NB4 (cell line): Measurements from ENCODE around the gene NUP214.

Experiments
- DNase-seq: peaks from one replicate; pipeline ENCODE4 v3.0.0; 2010; ENCODE audit warnings: low read depth
- H3K4me3 ChIP-seq: one replicate; pipeline ENCODE4 v1.5.1; 2011; ENCODE audit warnings: mild to moderate bottlenecking, low read depth, low read length, moderate library complexity
- MYC ChIP-seq: IDR thresholded peaks from 2 replicates; pipeline ENCODE4 v1.6.1; 2011; ENCODE audit warnings: low read depth, low read length
- POLR2A ChIP-seq: IDR thresholded peaks from 2 replicates; pipeline ENCODE4 v1.6.1; 2011; ENCODE audit warnings: mild to moderate bottlenecking; ENCODE audit not compliant: insufficient read length; ENCODE audit errors: extremely low read depth
- TF ChIP-seq, protein P1 (sequence below): IDR thresholded peaks from one replicate; pipeline ENCODE4 v1.5.1; 2012; ENCODE audit warnings: low read depth, low read length
- TF ChIP-seq, protein P2 (sequence below): IDR thresholded peaks from 2 replicates; pipeline ENCODE4 v1.6.1; 2011; ENCODE audit warnings: low read depth, low read length

The NUP214 gene

DNA sequence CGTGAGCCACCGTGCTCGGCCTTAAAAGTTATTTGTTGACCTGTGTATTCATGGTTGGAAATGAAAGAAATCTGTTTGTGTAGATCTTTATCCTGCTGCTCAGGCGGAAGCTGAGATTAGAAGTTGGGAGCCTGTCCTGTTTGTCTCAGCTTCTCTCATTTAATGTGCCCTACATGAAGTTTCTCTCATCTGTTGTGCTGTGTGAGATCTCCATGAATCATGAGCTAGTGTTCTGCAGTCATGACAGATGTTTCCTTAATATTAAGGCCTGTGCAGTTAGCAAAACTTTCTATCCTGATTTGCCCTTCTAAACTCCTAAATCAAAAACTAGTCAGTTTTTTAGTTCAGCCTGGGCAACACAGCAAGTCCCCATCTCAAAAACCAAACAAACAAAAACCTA lies 91.4 kb downstream of the NUP214 start:
- H3K4me3 ChIP-seq, result no peak overlapping the region
- no peak for DNase-seq
- TF ChIP-seq POLR2A, result no peak
- TF ChIP-seq, protein P1, sequence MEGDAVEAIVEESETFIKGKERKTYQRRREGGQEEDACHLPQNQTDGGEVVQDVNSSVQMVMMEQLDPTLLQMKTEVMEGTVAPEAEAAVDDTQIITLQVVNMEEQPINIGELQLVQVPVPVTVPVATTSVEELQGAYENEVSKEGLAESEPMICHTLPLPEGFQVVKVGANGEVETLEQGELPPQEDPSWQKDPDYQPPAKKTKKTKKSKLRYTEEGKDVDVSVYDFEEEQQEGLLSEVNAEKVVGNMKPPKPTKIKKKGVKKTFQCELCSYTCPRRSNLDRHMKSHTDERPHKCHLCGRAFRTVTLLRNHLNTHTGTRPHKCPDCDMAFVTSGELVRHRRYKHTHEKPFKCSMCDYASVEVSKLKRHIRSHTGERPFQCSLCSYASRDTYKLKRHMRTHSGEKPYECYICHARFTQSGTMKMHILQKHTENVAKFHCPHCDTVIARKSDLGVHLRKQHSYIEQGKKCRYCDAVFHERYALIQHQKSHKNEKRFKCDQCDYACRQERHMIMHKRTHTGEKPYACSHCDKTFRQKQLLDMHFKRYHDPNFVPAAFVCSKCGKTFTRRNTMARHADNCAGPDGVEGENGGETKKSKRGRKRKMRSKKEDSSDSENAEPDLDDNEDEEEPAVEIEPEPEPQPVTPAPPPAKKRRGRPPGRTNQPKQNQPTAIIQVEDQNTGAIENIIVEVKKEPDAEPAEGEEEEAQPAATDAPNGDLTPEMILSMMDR, result no peak
- TF ChIP-seq MYC, result no peak
- TF ChIP-seq, protein P2, sequence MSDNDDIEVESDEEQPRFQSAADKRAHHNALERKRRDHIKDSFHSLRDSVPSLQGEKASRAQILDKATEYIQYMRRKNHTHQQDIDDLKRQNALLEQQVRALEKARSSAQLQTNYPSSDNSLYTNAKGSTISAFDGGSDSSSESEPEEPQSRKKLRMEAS, result no peak

DNA sequence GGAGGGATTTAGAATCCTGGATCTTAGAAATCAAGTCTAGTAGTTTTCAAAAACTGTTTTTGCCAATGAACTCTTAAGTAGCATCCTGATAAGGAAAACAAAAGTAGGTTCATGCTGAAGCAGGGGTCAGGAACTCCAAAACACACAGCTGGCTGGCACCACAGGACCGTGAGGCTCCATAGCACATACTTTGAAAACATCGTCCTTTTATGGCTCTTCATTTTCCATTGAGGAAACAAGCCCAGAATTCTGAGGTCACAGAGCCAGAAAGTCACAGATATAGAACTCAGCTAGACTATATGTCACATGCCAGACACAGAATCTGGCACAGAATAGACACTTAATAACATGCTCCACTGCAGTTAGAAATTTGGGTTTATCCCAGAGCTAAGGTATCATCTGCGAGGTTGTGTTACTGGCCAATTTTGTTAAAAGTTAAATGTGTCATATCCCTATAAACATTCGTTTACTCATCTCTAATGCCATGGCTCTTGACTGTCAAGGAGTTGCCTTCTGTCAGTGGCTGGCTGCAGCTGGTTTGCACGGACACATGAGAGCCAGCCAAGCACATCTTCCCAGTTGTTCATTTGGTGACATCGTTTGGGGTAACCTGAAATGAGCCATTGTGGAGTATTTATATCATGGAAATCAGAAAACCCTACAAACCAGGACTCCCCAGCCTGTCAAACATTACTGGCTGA lies 92.1 kb downstream of the NUP214 start:
- no peak for DNase-seq
- H3K4me3 ChIP-seq, result no peak overlapping the region
- TF ChIP-seq MYC (no peak), POLR2A (no peak)
- TF ChIP-seq, protein P1, result no peak
- TF ChIP-seq, protein P2, result no peak

DNA sequence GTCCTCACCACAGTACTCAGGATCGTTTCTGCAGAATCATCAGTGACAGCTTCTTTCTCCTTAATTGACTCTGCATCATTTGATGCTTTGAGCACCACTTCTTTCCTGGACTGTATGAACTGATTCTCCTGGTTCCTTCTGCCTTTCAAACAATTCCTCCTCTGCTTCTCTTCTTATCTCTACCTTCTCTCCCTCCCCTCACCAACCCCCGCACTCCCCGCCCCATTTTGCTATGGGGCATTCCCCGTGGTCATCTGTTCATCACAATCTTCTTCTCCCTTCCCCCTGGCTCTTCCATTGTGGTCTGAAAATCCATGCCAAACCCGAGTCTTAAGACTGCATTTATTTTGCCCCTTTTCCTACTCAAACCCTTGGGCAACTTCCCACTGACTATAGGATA lies 93.0 kb downstream of the NUP214 start:
- TF ChIP-seq, protein P1, result no peak
- TF ChIP-seq MYC, result no peak
- no peak for TF ChIP-seq POLR2A
- TF ChIP-seq, protein P2, result no peak
- no peak for DNase-seq
- no peak overlapping the region for H3K4me3 ChIP-seq

DNA sequence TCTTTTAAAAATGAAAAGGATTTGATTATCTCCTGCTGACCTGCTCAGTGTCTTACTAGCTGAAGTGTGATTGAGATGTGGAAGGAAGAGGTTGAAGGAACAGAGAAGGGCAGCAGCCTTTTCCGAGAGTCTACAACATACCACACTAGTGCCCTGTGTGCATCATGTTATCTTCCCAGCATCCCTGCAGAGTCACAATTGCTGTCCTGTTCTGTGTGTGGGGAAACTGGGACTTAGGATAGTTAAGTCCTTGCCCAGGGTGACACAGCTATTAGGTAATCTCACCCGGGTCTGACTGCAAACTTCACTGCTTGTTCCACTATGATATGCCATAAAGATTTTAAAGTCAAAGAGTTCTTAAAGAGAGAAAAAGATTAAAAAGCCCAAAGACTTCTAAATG lies 95.1 kb downstream of the NUP214 start:
- no peak overlapping the region for H3K4me3 ChIP-seq
- TF ChIP-seq POLR2A (no peak), MYC (no peak)
- TF ChIP-seq, protein P1, result no peak
- TF ChIP-seq, protein P2, result no peak
- DNase-seq, result no peak

DNA sequence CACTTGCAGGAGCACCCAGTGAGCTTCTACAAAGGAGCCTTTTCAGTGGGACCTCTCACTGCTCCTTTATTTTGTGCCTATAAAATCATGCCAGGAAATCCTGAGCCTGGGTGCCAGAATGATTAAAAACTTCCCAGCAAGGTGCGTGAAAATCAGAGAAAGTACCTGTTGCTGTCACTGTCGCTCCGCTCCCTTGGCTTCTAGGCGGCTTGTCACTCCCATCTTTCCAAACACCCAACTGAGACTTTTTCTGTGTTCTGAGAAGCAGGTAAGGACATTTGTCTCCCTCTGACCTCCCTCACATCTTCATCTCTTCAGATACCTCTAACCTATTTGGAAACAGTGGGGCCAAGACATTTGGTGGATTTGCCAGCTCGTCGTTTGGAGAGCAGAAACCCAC lies 97.1 kb downstream of the NUP214 start:
- no peak overlapping the region for H3K4me3 ChIP-seq
- TF ChIP-seq, protein P2, result no peak
- TF ChIP-seq, protein P1, result no peak
- TF ChIP-seq POLR2A, result no peak
- no peak for TF ChIP-seq MYC
- DNase-seq, result no peak
